ENCODE data around the gene ZFR2.

ZFR2 gene

DNA sequence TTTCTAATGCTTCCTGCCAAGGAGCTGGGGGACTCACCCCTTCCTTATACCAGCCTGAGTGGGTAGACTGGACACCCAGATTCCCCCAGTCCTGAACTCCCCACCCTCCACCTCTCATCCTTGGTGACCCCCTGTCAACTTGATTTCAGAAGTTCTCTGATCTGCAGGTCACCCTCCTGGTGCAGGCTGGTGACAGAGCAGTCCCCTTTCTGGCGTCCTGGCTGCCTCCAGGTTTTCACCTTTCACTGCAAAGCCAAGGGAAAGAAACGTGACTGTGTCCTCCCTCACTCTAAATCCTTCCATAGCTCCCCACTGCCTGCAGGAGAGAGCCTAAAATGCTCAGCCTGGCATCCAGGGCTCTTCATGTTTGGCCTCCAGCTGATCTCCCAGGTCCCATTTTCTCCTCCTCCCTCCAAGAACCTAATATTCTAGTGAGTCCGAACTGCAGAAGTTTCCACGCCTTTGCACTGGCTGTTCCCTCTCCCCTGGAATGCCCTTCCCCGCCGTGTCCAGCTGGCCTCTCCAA is 78.6 kb downstream of the ZFR2 start:
- DNase-seq (ENCODE audit: low read depth in 2 of 2), result no peak

- DNase-seq (ENCODE audit: low read depth in 2 of 2), result peak; percentile 27 to 41
Observed at GRCh38 chr19:3788996-3789778, 79.7 kb downstream of the ZFR2 start.

DNA sequence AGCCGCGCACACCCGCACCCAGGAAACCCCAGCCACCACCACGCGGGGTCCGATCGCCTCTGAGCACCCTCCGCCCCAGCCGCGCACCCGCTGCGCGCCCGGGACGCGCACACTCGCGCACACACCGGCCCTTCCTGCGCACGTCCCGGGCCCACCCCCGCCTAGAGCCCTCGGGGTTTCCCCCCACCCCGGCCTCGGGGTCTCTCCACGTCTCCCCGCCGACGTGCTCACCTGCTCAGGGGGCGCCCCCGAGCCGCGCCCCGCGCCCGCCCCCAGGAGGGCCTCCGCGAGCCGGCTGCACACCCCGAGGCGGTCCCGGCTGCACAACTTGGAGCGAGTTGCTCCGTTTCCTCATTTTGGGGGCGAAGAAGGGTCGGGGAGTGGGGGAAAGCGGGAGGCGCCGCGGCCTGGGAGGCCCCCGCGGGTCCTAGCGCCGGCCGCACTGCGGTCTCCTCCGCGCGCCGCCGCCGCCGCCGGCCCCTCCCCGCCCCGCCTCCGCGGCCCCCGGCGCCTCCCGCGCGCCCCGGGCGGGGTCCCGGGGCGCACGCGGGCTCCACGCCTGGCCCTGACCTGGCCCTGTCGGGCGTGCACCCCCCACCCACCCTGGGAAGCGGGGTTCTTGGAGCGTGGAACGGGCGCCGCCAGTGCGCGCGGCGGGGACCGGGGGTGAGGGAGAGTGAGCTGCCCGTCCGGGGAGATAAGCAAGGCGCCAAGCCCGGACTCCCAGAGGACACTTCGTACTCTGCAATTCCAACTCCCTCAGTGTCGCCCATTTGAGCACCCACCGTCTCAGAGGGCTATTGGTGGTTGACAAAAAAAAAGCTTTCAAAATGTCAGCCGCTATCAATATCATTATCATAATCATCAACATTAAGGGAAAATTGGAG is 82.7 kb downstream of the ZFR2 start, which contains the start of gene MATK:
Gene MATK, minus strand, starts transcription at position 444 of the 887 bp plus-strand sequence. CDS start 1,246 bp downstream, outside the sequence.
- peak in 1 of 2 donors; percentile 59 for DNase-seq (ENCODE audit: low read depth in 2 of 2)

DNA sequence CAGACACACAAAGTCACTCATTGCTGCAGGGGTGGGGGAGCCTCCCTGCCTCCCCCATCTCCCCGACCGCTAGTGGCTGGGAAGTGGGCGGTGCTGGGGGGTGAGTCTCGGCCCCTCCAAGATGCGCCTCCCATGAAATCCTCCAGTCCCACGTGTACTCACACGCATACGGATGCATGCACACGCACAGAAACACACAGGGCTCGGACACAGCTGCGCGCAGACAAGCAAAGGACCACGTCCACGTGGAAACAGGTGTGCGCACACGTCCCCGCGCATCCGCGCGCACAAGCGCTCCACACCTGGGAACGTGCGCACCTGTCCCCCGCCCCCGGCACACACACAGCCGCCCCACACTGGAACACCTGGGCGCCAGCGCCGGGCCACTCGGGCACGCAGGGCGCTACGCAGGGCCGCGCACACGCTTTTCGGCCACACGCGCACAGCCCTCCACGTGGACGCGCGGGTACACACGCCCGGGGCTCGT is 83.3 kb downstream of the ZFR2 start:
- peak; percentile 38 to 68 for DNase-seq (ENCODE audit: low read depth in 2 of 2)

DNA sequence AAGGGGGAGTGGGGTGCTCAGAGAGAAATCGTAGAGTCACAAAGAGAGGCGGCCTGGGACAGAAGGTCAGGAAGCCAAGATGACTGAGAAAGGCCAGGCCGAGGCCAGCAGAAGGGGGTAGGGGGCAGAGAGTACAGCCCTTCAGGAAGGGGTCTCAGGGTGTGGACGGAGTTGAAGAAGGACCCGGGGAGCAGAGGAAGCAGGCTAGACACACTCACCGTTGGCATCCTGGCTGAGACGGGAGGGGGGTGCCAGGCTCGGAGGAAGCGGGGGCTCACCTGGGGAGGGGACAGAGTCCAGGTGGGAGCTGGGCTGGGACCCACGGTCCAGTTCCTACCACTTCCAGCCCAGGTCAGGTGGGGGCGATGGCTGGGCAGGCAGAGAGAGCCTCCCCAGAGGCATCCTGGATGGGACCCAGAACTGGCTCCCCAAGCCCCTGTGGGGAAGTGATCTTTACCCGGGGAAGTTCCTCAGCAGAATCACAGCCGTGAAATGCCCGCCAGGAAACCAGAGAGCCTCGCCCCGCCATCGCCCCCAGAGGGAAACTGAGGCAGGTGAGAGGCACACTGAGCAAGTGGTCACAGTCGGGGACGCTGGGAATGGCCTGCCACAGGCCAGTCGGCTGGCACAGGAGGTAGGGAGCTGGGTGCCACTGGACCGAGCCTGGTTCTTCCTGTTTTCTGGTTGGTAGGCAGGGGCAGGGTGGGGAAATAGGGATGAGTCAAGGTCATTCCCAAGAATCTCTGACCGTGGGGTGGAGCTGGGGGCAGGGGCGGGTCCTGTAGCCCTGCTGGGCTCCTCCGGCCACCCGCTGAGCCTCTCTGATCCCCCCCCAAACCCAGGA is 84.0 kb downstream of the ZFR2 start:
- no peak for DNase-seq (ENCODE audit: low read depth in 2 of 2)

DNA sequence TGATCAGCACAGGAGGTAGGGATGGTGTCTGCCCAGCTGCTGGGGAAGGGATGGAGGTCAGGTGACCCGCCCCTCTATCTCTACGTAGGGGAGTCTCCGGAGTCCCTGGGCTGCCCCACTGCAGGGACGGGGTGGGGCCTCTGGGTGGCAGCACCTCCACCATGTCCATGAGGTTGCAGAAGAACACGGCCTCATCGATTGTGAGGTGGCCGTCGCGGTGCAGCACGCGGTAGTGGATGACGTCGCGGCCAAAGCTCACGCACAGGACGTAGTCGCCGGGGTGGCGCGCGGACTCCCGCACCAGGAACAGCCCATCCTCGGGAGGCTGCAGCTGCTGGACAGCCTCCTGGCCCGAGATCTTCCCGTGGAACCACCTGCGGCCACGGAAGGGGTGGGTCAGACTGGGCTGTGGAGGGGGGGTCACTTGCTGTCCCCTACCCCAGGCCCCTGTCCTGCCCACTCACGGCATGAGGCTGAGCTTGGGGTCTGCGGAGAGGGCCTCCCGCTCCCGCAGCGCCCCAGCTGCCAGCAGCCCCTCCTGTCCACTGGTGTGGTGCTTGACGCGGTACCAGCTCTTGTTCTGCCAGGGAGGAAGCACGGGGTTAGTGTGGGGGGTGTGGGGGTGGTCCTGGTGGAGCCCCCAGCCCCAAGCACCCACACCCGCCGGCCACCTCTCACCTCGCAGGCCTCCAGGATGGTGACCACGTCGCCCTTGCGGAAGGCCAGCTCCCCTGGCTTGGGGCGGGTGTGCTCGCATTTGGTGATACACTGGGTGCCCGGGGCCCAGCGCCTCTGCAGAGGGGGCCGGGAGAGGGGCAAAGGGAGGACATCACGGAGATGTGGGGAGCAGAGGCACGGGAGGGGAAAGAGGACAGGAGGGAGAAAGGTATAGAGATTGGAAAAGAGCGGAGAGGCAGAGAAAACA is 84.9 kb downstream of the ZFR2 start:
- peak in 1 of 2 donors; percentile 39 for DNase-seq (ENCODE audit: low read depth in 2 of 2)

DNA sequence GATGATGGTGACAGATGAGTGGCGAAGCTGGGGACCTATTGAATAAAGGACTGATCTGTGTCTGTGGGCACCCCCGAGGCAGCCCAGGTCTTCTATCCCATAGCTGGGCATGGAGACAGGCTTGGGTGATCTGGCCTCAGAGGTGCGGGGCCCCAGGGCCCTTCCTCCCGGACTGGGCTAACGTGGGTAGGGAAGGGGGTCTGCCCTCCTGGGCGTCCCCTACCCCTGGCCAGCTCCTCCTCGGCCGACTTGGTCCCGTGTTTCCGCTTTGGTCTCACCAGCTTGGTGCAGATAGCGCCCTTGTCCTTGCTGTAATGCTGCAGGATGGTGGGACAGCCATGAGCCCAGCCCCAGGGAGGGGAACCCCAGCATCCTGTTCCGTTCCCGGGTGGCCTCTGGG is 85.9 kb downstream of the ZFR2 start:
- DNase-seq (ENCODE audit: low read depth in 2 of 2), result no peak

- no peak for DNase-seq (ENCODE audit: low read depth in 2 of 2)
Observed at GRCh38 chr19:3782330-3782729, 86.5 kb downstream of the ZFR2 start.

- DNase-seq (ENCODE audit: low read depth in 2 of 2), result no peak
Observed at GRCh38 chr19:3781603-3782002, 87.2 kb downstream of the ZFR2 start.

DNA sequence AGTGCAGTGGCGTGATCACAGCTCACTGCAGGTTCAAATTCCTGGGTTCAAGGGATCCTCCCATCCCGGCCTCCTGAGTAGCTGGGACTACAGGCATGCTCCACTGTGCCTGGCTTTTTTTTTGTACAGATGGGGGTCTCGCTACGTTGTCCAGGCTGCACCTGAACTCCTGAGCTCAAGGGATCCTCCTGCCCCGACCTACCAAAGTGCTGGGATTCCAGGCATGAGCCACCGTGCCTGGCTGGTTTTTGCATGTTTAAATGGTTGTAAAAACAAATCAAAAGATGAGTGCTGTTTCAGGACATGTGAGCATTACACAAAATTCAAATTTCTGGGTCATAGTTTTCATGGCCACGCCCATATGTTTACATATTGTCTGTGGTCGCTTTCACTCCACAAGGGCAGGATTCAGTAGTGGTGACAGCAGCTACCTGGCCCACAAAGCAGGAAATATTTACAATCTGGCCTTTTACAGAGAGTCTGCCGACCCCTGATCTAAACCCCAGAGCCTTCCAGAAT is 88.0 kb downstream of the ZFR2 start:
- DNase-seq (ENCODE audit: low read depth in 2 of 2), result no peak

DNA sequence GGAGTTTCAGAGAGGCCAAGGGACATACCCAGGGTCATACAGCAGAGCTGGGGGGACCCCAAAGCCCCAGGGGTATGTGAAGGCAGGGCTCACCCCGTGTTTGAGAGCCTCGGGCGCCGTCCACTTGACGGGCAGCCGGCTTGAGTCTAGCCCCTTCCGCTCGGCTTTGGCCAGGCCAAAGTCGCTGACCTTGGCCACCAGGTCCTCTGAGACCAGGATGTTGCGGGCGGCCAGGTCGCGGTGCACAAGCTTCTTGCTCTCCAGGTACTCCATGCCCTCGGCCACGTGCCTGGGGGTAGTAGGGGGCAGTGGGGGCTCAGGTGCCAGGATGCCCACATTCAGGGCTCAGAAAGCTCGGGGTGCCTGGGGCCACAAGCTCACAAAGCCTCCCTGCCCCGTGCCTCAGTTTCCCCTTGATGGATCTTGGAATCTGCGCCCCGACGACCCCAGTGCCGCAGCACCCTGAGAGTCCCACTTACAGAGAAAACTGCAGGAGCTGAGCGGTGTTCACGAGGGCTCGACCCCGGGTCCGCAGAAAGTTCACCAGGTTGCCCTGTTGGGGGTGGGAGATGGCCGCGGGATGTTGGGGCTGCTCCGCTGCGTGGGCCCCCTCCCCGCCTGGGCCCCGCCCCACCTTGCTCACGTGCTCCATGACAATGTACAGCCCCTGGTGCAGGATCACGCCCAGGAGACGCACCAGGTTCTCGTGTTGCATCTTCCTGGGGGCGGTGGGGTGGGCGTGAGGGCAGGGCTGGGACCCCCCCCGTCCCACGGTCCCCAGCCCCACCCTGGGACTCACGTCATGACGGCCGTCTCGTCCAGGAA is 89.7 kb downstream of the ZFR2 start:
- DNase-seq (ENCODE audit: low read depth in 2 of 2), result no peak

GRCh38 chr19:3778104-3778867 is 90.6 kb downstream of the ZFR2 start:
- DNase-seq (ENCODE audit: low read depth in 2 of 2), result no peak

DNA sequence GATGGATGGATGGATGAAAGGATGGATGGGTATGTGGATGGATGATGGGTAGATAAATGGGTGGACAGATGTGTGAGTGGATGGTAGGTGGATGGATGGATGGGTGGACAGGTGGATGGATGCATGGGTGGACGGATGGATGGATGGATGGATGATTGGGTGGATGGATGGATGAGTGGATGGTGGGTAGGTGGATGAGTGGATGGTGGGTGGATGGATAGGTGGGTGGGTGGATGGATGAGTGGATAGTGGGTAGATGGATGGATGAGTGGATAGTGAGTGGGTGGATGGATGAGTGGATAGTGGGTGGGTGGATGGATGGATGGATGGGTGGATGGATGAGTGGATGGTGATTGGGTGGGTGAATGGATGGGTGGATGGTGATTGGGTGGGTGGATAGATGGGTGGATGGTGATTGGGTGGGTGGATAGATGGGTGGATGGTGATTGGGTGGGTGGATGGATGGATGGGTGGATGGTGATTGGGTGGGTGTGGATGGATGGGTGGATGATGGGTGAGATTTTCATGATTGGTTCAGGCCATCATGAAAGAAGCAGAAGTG is 92.3 kb downstream of the ZFR2 start:
- no peak for DNase-seq (ENCODE audit: low read depth in 2 of 2)

DNA sequence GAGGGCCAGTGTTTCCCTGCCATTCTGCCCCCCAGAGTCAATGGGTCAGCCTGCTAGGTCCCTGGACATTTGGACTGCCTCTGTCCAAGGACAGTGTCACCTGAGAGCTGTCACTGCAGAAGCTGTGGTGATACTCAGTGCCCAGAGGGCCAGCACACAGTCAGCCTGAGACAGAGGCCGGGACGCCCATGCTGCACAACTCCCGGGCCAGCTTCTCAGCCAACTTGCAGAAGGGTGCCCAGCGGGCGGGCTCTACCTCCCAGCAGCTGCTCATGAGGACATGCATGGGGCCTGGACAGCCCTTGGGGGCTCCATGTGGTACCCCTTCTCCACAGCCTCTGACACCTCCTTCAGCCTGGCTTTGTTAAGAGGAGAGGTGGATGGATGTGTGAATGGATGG is 93.0 kb downstream of the ZFR2 start:
- DNase-seq (ENCODE audit: low read depth in 2 of 2), result no peak

DNA sequence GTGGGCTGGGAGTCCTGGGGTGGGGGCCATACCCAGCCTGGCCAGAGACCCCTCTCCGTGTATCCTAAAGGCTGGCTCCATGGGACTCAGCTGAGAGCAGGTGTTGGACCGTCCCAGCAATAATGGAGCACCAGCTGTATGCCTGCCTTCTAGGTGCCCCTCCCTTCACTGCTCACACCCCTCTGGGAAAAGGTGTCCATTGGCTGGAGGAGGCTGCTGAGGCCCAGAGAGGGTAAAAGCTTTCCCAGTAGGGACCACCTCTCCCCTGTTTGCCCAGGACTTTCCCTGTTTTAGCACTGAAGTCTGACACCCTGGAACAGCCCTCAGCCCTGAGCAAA is 93.5 kb downstream of the ZFR2 start:
- DNase-seq (ENCODE audit: low read depth in 2 of 2), result no peak

GRCh38 chr19:3774621-3775373 is 94.0 kb downstream of the ZFR2 start:
- no peak for DNase-seq (ENCODE audit: low read depth in 2 of 2)

- DNase-seq (ENCODE audit: low read depth in 2 of 2), result no peak
Observed at GRCh38 chr19:3773814-3774515, 94.9 kb downstream of the ZFR2 start.
